Epithelial cell of prostate (primary cell): ENCODE results near the gene SACS.
"Not testable (repeated sequence)": the region's sequence is repeated elsewhere in the genome, so short reads cannot be mapped to it uniquely, and the experiment has no call there.

Experiments
- DNase-seq: peaks from one replicate; pipeline ENCODE4 v3.0.0-alpha.2; 2011; ENCODE audit warnings: low read depth, low spot score
- H3K27ac ChIP-seq: fragments of 450-650 bp; 2 replicates; pipeline ENCODE4 v1.5.1; 2017; ENCODE audit warnings: mild to moderate bottlenecking

SACS gene

GRCh38 chr13:23418776-23419683 lies 14.5 kb downstream of the SACS start:
- no peak overlapping the region for H3K27ac ChIP-seq
- DNase-seq = no peak

- H3K27ac ChIP-seq = no peak overlapping the region
- peak; percentile 31 for DNase-seq
Observed at GRCh38 chr13:23414682-23415081, 18.8 kb downstream of the SACS start.

- no peak for DNase-seq
- H3K27ac ChIP-seq = no peak overlapping the region
Observed at GRCh38 chr13:23411706-23412105, 21.8 kb downstream of the SACS start.

- H3K27ac ChIP-seq = no peak overlapping the region
- no peak for DNase-seq
Observed at GRCh38 chr13:23411220-23411619, 22.3 kb downstream of the SACS start.

- H3K27ac ChIP-seq = no peak overlapping the region
- DNase-seq = no peak
Observed at GRCh38 chr13:23408026-23408425, 25.5 kb downstream of the SACS start.

- H3K27ac ChIP-seq, DNase-seq: not testable (repeated sequence)
Observed at GRCh38 chr13:23401156-23401555, 32.3 kb downstream of the SACS start.

- H3K27ac ChIP-seq = peak overlapping the region; percentile 32
- no peak for DNase-seq
Observed at GRCh38 chr13:23399347-23399746, 34.2 kb downstream of the SACS start.

GRCh38 chr13:23394821-23395220 lies 38.7 kb downstream of the SACS start:
- no peak for DNase-seq

GRCh38 chr13:23392925-23393645 lies 40.4 kb downstream of the SACS start:
- H3K27ac ChIP-seq = no peak overlapping the region
- DNase-seq = no peak

More at GRCh38 chr13:23394821-23395220, 38.7 kb downstream of the SACS start:
- H3K27ac ChIP-seq = no peak overlapping the region

GRCh38 chr13:23392313-23392712 lies 41.2 kb downstream of the SACS start:
- no peak overlapping the region for H3K27ac ChIP-seq
- no peak for DNase-seq

- no peak for DNase-seq
Observed at GRCh38 chr13:23391752-23392151, 41.8 kb downstream of the SACS start.

GRCh38 chr13:23386533-23386932 lies 47.0 kb downstream of the SACS start:
- no peak for DNase-seq
- no peak overlapping the region for H3K27ac ChIP-seq

More at GRCh38 chr13:23391752-23392151, 41.8 kb downstream of the SACS start:
- no peak overlapping the region for H3K27ac ChIP-seq

GRCh38 chr13:23385931-23386330 lies 47.6 kb downstream of the SACS start:
- no peak for DNase-seq
- H3K27ac ChIP-seq = no peak overlapping the region

GRCh38 chr13:23384111-23384510 lies 49.4 kb downstream of the SACS start:
- peak overlapping the region; percentile 43 for H3K27ac ChIP-seq
- DNase-seq = peak; percentile 73

- no peak for DNase-seq
- peak overlapping the region; percentile 43 for H3K27ac ChIP-seq
Observed at GRCh38 chr13:23383151-23383550, 50.4 kb downstream of the SACS start.

GRCh38 chr13:23381866-23382265 lies 51.6 kb downstream of the SACS start:
- DNase-seq = no peak
- no peak overlapping the region for H3K27ac ChIP-seq

GRCh38 chr13:23380534-23380933 lies 53.0 kb downstream of the SACS start:
- no peak overlapping the region for H3K27ac ChIP-seq
- DNase-seq = no peak

GRCh38 chr13:23377983-23378632 lies 55.4 kb downstream of the SACS start:
- peak; percentile 45 for DNase-seq

GRCh38 chr13:23377579-23377978 lies 55.9 kb downstream of the SACS start:
- H3K27ac ChIP-seq = peak overlapping the region; percentile 72
- no peak for DNase-seq

More at GRCh38 chr13:23377983-23378632, 55.4 kb downstream of the SACS start:
- peak overlapping the region; percentile 72 for H3K27ac ChIP-seq
